ENCODE results near the gene ERC1.
"Not testable (repeated sequence)": the region's sequence is repeated elsewhere in the genome, so short reads cannot be mapped to it uniquely, and the experiment has no call there.

ERC1 gene

GRCh38 chr12:1338483-1339177 is 347.6 kb downstream of the ERC1 start:
- no peak for DNase-seq (ENCODE audit: low read depth)
- TF ChIP-seq CTCF (IDR thresholded peaks at IDR 0.05; ENCODE audit: insufficient read depth, low read depth, low read length, missing control alignments) = no peak
- no peak overlapping the region for H3K4me3 ChIP-seq (ENCODE audit: low read length)

GRCh38 chr12:1339178-1339541 is 348.1 kb downstream of the ERC1 start:
- DNase-seq (ENCODE audit: low read depth); H3K4me3 ChIP-seq (ENCODE audit: low read length): not testable (repeated sequence)

GRCh38 chr12:1339618-1340319 is 348.7 kb downstream of the ERC1 start:
- TF ChIP-seq CTCF (IDR thresholded peaks at IDR 0.05; ENCODE audit: insufficient read depth, low read depth, low read length, missing control alignments) = no peak
- no peak for DNase-seq (ENCODE audit: low read depth)
- no peak overlapping the region for H3K4me3 ChIP-seq (ENCODE audit: low read length)

- not testable (repeated sequence) for H3K4me3 ChIP-seq (ENCODE audit: low read length); DNase-seq (ENCODE audit: low read depth)
Measured at GRCh38 chr12:1341270-1341669, 350.2 kb downstream of the ERC1 start.

GRCh38 chr12:1343422-1343821 is 352.4 kb downstream of the ERC1 start:
- no peak overlapping the region for H3K4me3 ChIP-seq (ENCODE audit: low read length)
- TF ChIP-seq CTCF (IDR thresholded peaks at IDR 0.05; ENCODE audit: insufficient read depth, low read depth, low read length, missing control alignments) = no peak
- no peak for DNase-seq (ENCODE audit: low read depth)

GRCh38 chr12:1344245-1344644 is 353.2 kb downstream of the ERC1 start:
- DNase-seq (ENCODE audit: low read depth) = no peak
- TF ChIP-seq CTCF (IDR thresholded peaks at IDR 0.05; ENCODE audit: insufficient read depth, low read depth, low read length, missing control alignments) = no peak
- H3K4me3 ChIP-seq (ENCODE audit: low read length) = no peak overlapping the region

GRCh38 chr12:1346126-1346525 is 355.1 kb downstream of the ERC1 start:
- DNase-seq (ENCODE audit: low read depth) = no peak

More at GRCh38 chr12:1346126-1346525, 355.1 kb downstream of the ERC1 start:
- no peak overlapping the region for H3K4me3 ChIP-seq (ENCODE audit: low read length)
- TF ChIP-seq CTCF (IDR thresholded peaks at IDR 0.05; ENCODE audit: insufficient read depth, low read depth, low read length, missing control alignments) = no peak
